HG03066 (cell line): ENCODE measurements around the gene ZDHHC14.
"Not testable (repeated sequence)": the region's sequence is repeated elsewhere in the genome, so short reads cannot be mapped to it uniquely, and the experiment has no call there.

ENCODE experiments used
- ATAC-seq: cut with Tn5 transposase; IDR thresholded peaks from one replicate; pipeline ENCODE4 v1.9.1; 2021; ENCODE audit warnings: low read depth; ENCODE audit not compliant: unreplicated experiment

Gene ZDHHC14

GRCh38 chr6:157402996-157403685, 22.2 kb downstream of the ZDHHC14 start:
- ATAC-seq, result no peak

GRCh38 chr6:157403686-157404051, 22.7 kb downstream of the ZDHHC14 start:
- ATAC-seq, result no peak

- ATAC-seq, result no peak
Observed at GRCh38 chr6:157405986-157406385, 25.0 kb downstream of the ZDHHC14 start.

- no peak for ATAC-seq
Observed at GRCh38 chr6:157406661-157407060, 25.7 kb downstream of the ZDHHC14 start.

- ATAC-seq, result no peak
Observed at GRCh38 chr6:157407646-157408045, 26.7 kb downstream of the ZDHHC14 start.

- ATAC-seq, result not testable (repeated sequence)
Observed at GRCh38 chr6:157408427-157408826, 27.4 kb downstream of the ZDHHC14 start.

GRCh38 chr6:157410045-157410444, 29.1 kb downstream of the ZDHHC14 start:
- no peak for ATAC-seq

GRCh38 chr6:157411368-157411767, 30.4 kb downstream of the ZDHHC14 start:
- no peak for ATAC-seq

- no peak for ATAC-seq
Observed at GRCh38 chr6:157412791-157413190, 31.8 kb downstream of the ZDHHC14 start.

GRCh38 chr6:157420497-157420896, 39.5 kb downstream of the ZDHHC14 start:
- ATAC-seq, result no peak

GRCh38 chr6:157424491-157425020, 43.6 kb downstream of the ZDHHC14 start:
- ATAC-seq, result no peak

GRCh38 chr6:157427969-157428368, 47.0 kb downstream of the ZDHHC14 start:
- no peak for ATAC-seq

GRCh38 chr6:157428427-157429202, 47.6 kb downstream of the ZDHHC14 start:
- no peak for ATAC-seq

- no peak for ATAC-seq
Observed at GRCh38 chr6:157429248-157429647, 48.3 kb downstream of the ZDHHC14 start.

GRCh38 chr6:157430834-157431233, 49.8 kb downstream of the ZDHHC14 start:
- ATAC-seq, result no peak

GRCh38 chr6:157432231-157432891, 51.4 kb downstream of the ZDHHC14 start:
- no peak for ATAC-seq

GRCh38 chr6:157432892-157433265, 51.9 kb downstream of the ZDHHC14 start:
- ATAC-seq, result no peak

- ATAC-seq, result no peak
Observed at GRCh38 chr6:157433678-157434081, 52.7 kb downstream of the ZDHHC14 start.

GRCh38 chr6:157434349-157435033, 53.5 kb downstream of the ZDHHC14 start:
- ATAC-seq, result no peak

- ATAC-seq, result no peak
Observed at GRCh38 chr6:157436219-157436943, 55.4 kb downstream of the ZDHHC14 start.
